Keratinocyte (primary cell): ENCODE data around the gene FMNL2. TPM values are rescaled to one million over a fixed set of nuclear protein-coding genes. Genes with fewer than 3 reads are reported as not detected.

Experiments used
- DNase-seq: peaks from one replicate; pipeline ENCODE4 v3.0.0-alpha.2; 2011; ENCODE audit warnings: low read depth, missing footprints, low spot score
- FAIRE-seq: peaks from 2 replicates; lab custom pipeline; 2011; peaks lifted over from hg19 to GRCh38; lab: Jason Lieb, UNC
- H2AFZ ChIP-seq: 2 replicates; pipeline ENCODE4 v1.6.0; 2012; ENCODE audit warnings: low read length, control low read depth, inconsistent platforms; ENCODE audit not compliant: control insufficient read depth
- H3K27ac ChIP-seq: 2 replicates; pipeline ENCODE4 v1.5.1; 2011; ENCODE audit warnings: low read length; ENCODE audit not compliant: control insufficient read depth, insufficient read depth
- H3K27me3 ChIP-seq: 3 replicates; pipeline ENCODE4 v1.6.0; 2011; ENCODE audit warnings: low read length; ENCODE audit not compliant: control insufficient read depth, insufficient read depth; ENCODE audit errors: extremely low read depth
- H3K36me3 ChIP-seq, 2 experiments: 2 replicates in 1 of 2; 3 replicates in 1 of 2; pipeline ENCODE4 v1.5.1; 2011; ENCODE audit warnings: low read length in 2 of 2, mild to moderate bottlenecking in 1 of 2; ENCODE audit not compliant: control insufficient read depth in 2 of 2, insufficient read depth in 2 of 2; ENCODE audit errors: extremely low read depth in 1 of 2
- H3K4me1 ChIP-seq: 3 replicates; pipeline ENCODE4 v1.5.1; 2011; ENCODE audit warnings: low read length; ENCODE audit not compliant: control insufficient read depth, insufficient read depth; ENCODE audit errors: extremely low read depth
- H3K4me2 ChIP-seq: 3 replicates; pipeline ENCODE4 v1.6.0; 2011; ENCODE audit warnings: low read depth, low read length; ENCODE audit not compliant: control insufficient read depth, insufficient read depth; ENCODE audit errors: extremely low read depth
- H3K4me3 ChIP-seq, 3 experiments: fragments of 200-600 bp in 1 of 3; sonication (generic) in 1 of 3; 2 replicates in 2 of 3; 3 replicates in 1 of 3; pipeline ENCODE4 v1.5.1; 2011 to 2016; ENCODE audit warnings: low read length in 3 of 3, mild to moderate bottlenecking in 3 of 3, control low read depth in 2 of 3, inconsistent platforms in 1 of 3, low read depth in 1 of 3, mixed read lengths in 1 of 3, mixed run types in 1 of 3, moderate library complexity in 1 of 3; ENCODE audit not compliant: control insufficient read depth in 2 of 3, insufficient read depth in 2 of 3; ENCODE audit errors: extremely low read depth in 1 of 3
- H3K79me2 ChIP-seq: 2 replicates; pipeline ENCODE4 v1.6.0; 2012; ENCODE audit warnings: low read length; ENCODE audit not compliant: control insufficient read depth, insufficient read depth
- H3K9ac ChIP-seq: 3 replicates; pipeline ENCODE4 v1.6.0; 2011; ENCODE audit warnings: low read length; ENCODE audit not compliant: control insufficient read depth, insufficient read depth; ENCODE audit errors: extremely low read depth
- H3K9me1 ChIP-seq: 3 replicates; pipeline ENCODE4 v1.6.0; 2011; ENCODE audit warnings: low read length; ENCODE audit not compliant: control insufficient read depth, insufficient read depth; ENCODE audit errors: extremely low read depth
- H3K9me3 ChIP-seq: 2 replicates; pipeline ENCODE4 v1.5.1; 2012; ENCODE audit warnings: low read depth, low read length; ENCODE audit not compliant: control insufficient read depth
- H4K20me1 ChIP-seq: 3 replicates; pipeline ENCODE4 v1.6.0; 2011; ENCODE audit warnings: low read length; ENCODE audit not compliant: control insufficient read depth, insufficient read depth; ENCODE audit errors: extremely low read depth
- EZH2 ChIP-seq: IDR thresholded peaks from one replicate; pipeline ENCODE4 v1.6.1; 2012; ENCODE audit warnings: inconsistent platforms, mild to moderate bottlenecking, low read length, moderate library complexity
- dilution Hi-C: fragments of 300-500 bp; cut with MboI; formaldehyde crosslinking; loops from one replicate; pipeline ENCODE4 v1.7.0; 2020; ENCODE audit warnings: low sequenced_read_pairs; ENCODE audit not compliant: extremely low pct_ligation_motif_present
- polyA plus RNA-seq, 5 experiments: library from polyadenylated mRNA; depleted of rRNA in 3 of 5; stranded (reverse) in 3 of 5; stranded (forward) in 1 of 5; unstranded in 1 of 5; fragments of >200 nt; gene quantifications; 1 replicate in 1 of 5; 2 replicates in 3 of 5; 3 replicates in 1 of 5; pipeline versions ENCODE4 v1.2.1 to v1.2.3, GENCODE V29; 2011 to 2012; ENCODE audit warnings: missing spikeins in 2 of 5, low read depth in 1 of 5, low replicate concordance in 1 of 5
- TF ChIP-seq, protein P1 (sequence below), 3 experiments: IDR thresholded peaks in 1 of 3; conservative IDR thresholded peaks in 1 of 3; optimal IDR thresholded peaks in 1 of 3; 2 replicates in 2 of 3; 3 replicates in 1 of 3; pipeline versions ENCODE3 to v1.5.1; 2011; ENCODE audit warnings: low read length in 3 of 3, mild to moderate bottlenecking in 3 of 3, moderate library complexity in 2 of 3, control low read depth in 1 of 3, inconsistent platforms in 1 of 3; ENCODE audit not compliant: insufficient read depth in 2 of 3; ENCODE audit errors: extremely low read depth in 1 of 3

FMNL2 gene
- polyA plus RNA-seq, 1 donor (not counting 4 experiments of a cell fraction or from before 2014, with no cell fraction given) = 62.7 TPM

GRCh38 chr2:152543717-152544116 is 208.7 kb downstream of the FMNL2 start:
- Histone ChIP-seq H3K9me3 (no peaks in the 10 kb centered on the region), H3K36me3 (peaks cover 17 to 20% of the 10 kb centered on the region in 2 experiments), H3K79me2 (peaks cover 28% of the 10 kb centered on the region), H3K27me3 (no peaks in the 10 kb centered on the region), H2AFZ (no peak overlapping the region), H3K9ac (no peak overlapping the region), H4K20me1 (no peaks in the 10 kb centered on the region), H3K27ac (peak overlapping the region; percentile 79), H3K4me1 (peaks cover 36% of the 10 kb centered on the region), H3K4me3 (no peak overlapping the region), H3K9me1 (peaks cover 2% of the 10 kb centered on the region), H3K4me2 (no peak overlapping the region)
- no peak for FAIRE-seq
- DNase-seq = no peak
- dilution Hi-C loops = no loop called here
- no peak for TF ChIP-seq EZH2
- TF ChIP-seq, protein P1, sequence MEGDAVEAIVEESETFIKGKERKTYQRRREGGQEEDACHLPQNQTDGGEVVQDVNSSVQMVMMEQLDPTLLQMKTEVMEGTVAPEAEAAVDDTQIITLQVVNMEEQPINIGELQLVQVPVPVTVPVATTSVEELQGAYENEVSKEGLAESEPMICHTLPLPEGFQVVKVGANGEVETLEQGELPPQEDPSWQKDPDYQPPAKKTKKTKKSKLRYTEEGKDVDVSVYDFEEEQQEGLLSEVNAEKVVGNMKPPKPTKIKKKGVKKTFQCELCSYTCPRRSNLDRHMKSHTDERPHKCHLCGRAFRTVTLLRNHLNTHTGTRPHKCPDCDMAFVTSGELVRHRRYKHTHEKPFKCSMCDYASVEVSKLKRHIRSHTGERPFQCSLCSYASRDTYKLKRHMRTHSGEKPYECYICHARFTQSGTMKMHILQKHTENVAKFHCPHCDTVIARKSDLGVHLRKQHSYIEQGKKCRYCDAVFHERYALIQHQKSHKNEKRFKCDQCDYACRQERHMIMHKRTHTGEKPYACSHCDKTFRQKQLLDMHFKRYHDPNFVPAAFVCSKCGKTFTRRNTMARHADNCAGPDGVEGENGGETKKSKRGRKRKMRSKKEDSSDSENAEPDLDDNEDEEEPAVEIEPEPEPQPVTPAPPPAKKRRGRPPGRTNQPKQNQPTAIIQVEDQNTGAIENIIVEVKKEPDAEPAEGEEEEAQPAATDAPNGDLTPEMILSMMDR (optimal IDR thresholded peaks at IDR 0.05 in 1 of 3, IDR thresholded peaks at IDR 0.05 in 1 of 3, conservative IDR thresholded peaks at IDR 0.05 in 1 of 3; ENCODE audit: extremely low read depth in 1 of 3, insufficient read depth in 2 of 3, low read length in 3 of 3) = no peak

DNA sequence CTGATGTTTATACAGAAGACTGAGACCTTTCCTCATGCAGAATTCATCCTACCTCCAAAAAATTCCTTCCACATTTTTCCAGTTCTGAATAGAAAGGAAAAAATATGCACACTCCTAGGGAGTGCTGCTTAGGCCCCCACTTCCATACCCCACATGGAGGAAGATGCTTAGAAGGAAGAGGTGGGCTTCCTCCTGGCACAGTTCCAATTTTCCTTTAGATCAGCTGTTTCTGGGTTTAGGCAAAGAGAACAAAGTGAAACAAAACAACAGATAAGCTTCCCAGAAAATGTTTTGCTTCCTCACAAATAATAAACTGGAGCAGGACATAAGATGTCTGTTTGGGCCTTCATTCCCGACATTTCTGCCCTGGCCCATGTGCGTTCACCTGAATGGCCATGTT is 209.7 kb downstream of the FMNL2 start:
- Histone ChIP-seq H3K9me3 (no peaks in the 10 kb centered on the region), H3K27ac (no peak overlapping the region), H4K20me1 (no peaks in the 10 kb centered on the region), H3K36me3 (peaks cover 17 to 28% of the 10 kb centered on the region in 2 experiments), H3K4me1 (peaks cover 36% of the 10 kb centered on the region), H3K27me3 (no peaks in the 10 kb centered on the region), H3K4me2 (no peak overlapping the region), H3K4me3 (no peak overlapping the region), H2AFZ (no peak overlapping the region), H3K79me2 (peaks cover 19% of the 10 kb centered on the region), H3K9me1 (peaks cover 2% of the 10 kb centered on the region), H3K9ac (no peak overlapping the region)
- DNase-seq (no peak), FAIRE-seq (no peak)
- TF ChIP-seq EZH2 = no peak
- TF ChIP-seq, protein P1 (optimal IDR thresholded peaks at IDR 0.05 in 1 of 3, IDR thresholded peaks at IDR 0.05 in 1 of 3, conservative IDR thresholded peaks at IDR 0.05 in 1 of 3; ENCODE audit: extremely low read depth in 1 of 3, insufficient read depth in 2 of 3, low read length in 3 of 3) = no peak
- dilution Hi-C loops = no loop called here
